HPDE6-E6E7 (cell line): ENCODE results near the gene MRGPRG.
"Not testable (repeated sequence)": the region's sequence is repeated elsewhere in the genome, so short reads cannot be mapped to it uniquely, and the experiment has no call there.

Experiments
- DNase-seq: peaks from one replicate; pipeline ENCODE4 v3.0.0; 2011; ENCODE audit warnings: missing footprints; ENCODE audit errors: extremely low spot score

MRGPRG gene, protein sequence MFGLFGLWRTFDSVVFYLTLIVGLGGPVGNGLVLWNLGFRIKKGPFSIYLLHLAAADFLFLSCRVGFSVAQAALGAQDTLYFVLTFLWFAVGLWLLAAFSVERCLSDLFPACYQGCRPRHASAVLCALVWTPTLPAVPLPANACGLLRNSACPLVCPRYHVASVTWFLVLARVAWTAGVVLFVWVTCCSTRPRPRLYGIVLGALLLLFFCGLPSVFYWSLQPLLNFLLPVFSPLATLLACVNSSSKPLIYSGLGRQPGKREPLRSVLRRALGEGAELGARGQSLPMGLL

DNA sequence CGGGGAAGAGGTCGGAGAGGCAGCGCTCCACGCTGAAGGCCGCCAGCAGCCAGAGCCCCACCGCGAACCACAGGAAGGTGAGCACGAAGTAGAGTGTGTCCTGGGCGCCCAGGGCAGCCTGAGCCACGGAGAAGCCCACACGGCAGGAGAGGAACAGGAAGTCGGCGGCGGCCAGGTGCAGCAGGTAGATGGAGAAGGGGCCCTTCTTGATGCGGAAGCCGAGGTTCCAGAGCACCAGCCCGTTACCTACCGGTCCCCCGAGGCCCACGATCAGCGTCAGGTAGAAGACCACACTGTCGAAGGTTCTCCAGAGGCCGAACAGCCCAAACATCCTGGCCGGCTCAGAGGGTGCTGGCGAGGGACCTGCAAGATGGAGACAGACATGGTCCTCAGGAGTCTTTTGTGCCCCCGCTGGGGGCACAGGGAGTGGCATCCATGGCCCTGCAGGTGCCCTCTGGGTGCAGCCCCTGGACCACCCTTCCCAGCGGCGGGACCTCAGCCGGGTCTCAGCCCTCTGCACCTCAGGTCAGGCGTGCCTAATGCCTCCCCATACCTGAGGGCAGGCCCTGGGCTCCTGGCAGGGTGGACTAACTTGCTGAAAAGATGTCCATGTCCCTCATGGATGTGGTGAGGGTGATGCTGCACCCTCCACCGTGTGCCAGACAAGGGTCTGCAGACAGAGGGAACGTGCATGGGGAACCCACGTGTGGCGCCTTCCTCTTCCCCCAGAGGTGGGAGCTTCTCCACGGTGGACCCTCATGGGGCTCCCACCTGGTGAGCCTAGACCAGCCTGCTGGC lies at the start of gene MRGPRG:
Gene MRGPRG (minus strand): TSS at position 331 of the 798 bp plus-strand sequence. CDS start 0 bp downstream, at position 331.
- no peak for DNase-seq

- not testable (repeated sequence) for DNase-seq
Observed at GRCh38 chr11:3262548-3262947, 43.9 kb upstream of the MRGPRG start.

- DNase-seq = not testable (repeated sequence)
Observed at GRCh38 chr11:3261831-3262230, 43.2 kb upstream of the MRGPRG start.

DNA sequence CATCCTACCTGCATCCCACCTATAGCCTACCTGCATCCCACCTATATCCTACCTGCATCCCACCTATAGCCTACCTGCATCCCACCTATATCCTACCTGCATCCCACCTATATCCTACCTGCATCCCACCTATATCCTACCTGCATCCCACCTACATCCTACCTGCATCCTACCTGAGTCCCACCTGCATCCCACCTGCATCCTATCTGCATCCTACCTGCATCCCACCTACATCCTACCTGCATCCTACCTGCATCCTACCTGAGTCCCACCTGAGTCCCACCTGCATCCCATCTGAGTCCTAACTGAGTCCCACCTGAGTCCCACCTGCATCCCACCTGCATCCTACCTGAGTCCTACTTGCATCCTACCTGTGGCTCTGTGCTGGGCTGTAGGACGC lies 38.9 kb upstream of the MRGPRG start:
- DNase-seq = not testable (repeated sequence)

- DNase-seq = not testable (repeated sequence)
Observed at GRCh38 chr11:3255241-3255640, 36.6 kb upstream of the MRGPRG start.

DNA sequence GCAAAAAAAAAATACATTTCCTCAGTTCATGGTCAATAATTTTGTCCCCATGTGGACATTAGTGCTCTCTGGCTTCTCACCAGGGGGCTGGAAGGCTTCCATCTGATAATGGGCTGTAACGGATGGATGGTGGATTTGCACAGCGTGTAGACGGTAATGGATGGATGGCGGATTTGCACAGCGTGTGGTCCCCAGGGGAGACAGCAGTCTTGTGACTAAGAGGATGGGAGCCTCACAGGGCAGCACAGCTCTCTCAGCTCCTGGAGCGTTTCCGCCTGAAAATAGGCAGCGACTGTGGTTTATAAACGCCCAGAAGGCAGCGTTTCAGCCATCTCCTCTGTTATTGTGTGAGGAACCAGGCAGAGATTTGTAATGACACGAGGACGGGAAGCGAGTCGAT lies 36.2 kb upstream of the MRGPRG start:
- DNase-seq = not testable (repeated sequence)

GRCh38 chr11:3245071-3245470 lies 26.5 kb upstream of the MRGPRG start:
- DNase-seq = no peak

DNA sequence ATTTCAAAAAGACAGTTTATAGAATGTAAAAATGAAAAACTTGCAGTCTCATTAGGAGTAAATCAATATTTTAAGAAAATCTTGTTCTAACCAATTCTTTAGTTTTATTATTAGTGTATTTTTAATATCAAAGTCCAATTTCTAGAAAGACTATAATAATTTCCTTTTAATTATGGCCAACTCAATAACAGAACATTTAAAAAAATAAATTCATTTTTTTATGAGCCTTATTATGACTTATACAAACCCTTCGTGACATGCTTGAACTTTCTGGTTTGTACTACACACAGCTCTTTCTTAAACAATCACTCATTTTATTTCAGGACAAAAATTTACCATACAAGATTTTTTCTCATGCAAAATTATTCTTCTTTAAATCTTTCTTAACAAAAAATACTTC lies 25.3 kb upstream of the MRGPRG start:
- no peak for DNase-seq

DNA sequence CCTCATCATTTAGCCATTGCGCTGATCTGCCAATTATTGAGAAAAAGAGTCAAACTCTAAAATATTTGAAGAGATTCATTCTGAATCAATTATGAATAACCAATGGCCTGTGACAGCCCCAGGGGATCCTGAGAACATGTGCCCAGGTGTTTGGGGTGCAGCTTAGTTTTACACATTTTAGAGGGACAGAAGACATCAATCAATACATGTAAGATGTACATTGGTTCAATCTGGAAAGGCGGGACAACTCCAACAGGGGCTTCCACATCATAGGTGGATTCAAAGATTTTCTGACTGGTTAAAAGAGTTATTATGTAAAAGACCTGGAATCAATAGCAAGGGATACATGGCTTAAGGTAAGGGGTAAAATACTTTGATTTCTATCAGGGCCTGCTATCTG lies 18.5 kb upstream of the MRGPRG start:
- no peak for DNase-seq

DNA sequence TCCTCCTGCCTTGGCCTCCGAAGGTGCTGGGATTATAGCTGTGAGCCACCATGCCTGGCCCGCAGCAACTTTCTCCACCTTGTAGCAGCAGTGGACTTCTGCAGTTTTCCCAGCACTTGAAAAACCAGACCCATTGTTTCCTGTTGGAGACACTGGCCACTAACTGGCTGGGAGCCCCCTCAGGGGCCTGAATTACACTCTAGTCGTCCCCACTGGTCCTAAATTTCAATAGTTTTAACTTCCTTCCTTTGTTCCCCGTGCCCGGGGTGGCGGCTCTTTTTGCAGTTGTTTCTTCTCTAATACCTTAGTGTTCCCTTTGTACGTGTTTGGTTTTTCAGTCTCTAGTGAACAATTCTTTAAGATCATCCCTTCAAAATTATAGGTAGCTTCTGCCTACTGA lies 16.2 kb upstream of the MRGPRG start:
- DNase-seq = no peak

- DNase-seq = no peak
Observed at GRCh38 chr11:3232956-3233355, 14.3 kb upstream of the MRGPRG start.

GRCh38 chr11:3231851-3232744 lies 13.5 kb upstream of the MRGPRG start, which contains the start of gene MRGPRE:
MRGPRE (minus strand) TSS chr11:3232417; CDS start chr11:3228799, 3,618 bp downstream.
- DNase-seq = no peak

GRCh38 chr11:3231550-3231850 lies 12.9 kb upstream of the MRGPRG start:
- no peak for DNase-seq

DNA sequence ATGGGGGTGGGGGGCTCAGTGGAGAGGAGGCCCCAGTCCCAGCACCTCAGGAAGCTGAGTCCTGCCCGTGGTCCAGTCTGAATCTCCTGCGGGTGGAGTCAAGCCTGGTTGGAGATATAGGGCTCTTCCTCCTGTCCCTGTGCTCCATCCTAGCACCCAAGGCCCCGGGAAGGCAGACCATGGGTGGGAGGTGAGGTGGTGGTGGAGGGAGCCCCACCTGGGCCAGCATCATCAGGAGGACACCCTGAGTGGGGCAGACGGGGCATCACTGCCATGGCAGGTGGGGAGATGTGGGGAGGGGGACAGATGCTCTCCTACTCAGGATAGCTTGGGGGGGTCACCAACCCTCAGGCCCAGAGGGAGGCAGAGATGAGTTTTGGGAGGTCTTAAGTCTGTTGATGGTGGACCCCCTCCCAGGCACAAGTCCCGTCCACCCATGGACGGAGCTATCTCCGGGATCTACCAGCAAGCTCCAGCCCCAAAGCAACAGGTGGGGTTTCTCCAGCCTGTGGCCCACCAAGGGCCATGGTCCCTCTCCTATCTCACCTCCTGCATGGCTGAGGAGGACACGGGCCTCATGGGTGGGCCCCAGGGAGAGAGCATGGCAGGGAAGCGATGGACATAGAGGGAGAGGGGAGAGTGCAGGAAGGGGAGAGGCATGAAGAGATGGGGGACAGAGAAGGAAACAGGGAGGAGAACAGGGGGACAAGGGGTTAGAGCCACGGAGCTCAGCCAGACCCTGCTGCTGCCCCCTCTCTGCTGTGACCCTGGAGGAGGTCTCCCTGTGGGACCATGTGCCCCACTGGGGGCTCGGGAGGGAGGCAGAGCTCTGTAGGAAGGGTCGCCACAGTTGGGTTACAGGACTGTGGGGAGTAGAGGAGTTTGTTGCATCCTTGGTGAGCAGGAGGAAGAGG lies 12.3 kb upstream of the MRGPRG start:
- DNase-seq = no peak

GRCh38 chr11:3229673-3230630 lies 11.3 kb upstream of the MRGPRG start:
- DNase-seq = no peak

DNA sequence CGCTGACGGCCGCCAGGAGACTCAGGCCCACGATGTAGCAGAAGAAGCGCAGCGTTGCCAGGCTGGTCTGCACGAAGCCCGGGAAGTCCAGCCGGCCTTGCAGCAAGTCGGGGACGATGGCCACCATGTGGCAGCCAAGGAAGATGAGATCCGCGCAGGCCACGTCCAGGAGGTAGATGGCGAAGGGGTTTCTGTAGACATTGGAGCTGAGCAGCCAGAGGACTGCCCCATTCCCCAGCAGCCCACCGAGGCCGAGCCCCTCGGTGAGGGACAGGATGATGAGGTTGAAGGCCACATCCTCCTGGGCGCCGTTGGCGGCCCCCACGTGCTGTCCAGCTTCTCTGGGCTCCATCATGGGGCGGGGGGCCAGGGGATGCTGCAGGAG lies 9.8 kb upstream of the MRGPRG start:
- DNase-seq = no peak

DNA sequence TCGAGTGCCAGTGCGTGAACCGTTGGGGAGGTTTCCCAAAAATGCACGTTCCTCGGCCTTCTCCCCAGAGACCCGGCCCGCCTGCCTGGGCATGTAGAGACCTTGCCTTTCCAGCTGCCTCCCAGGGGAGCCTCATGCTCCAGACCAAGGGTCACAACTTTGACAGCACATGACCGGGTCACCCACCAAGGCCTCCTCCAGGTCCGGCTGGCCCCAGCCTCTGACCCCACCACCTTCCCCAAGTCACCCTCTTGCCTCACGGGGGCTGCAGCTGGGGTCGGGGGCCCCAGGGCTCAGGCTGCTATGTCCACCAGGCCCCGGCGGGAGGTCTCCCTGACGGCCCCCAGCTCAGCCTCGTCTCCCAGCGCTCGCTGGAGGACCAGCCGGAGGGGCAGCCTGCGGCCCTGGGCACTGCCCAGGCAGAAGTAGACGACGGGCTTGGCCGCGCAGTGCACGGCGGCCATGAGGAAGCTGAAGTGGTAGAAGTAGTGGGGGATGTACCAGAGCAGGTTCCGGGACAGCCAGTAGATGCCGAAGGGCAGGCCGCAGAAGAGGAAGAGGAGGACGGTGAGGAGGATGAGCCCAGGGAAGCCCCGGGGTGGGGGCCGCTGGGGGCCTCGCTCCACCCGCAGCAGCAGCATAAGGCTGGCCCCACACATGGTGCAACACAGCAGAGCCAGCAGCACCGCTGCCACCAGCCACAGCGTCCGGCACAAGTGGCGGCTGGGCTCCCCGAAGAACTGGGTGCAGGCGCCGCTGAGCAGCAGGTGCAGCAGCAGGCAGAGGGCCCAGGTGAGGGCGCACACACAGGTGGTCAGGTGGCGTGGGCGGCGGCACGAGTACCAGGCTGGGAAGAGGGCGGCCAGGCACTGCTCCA lies 9.2 kb upstream of the MRGPRG start:
- DNase-seq = no peak

GRCh38 chr11:3226846-3227567 lies 8.4 kb upstream of the MRGPRG start:
- no peak for DNase-seq
